ENCODE results near the gene HMCN1.

The HMCN1 gene

DNA sequence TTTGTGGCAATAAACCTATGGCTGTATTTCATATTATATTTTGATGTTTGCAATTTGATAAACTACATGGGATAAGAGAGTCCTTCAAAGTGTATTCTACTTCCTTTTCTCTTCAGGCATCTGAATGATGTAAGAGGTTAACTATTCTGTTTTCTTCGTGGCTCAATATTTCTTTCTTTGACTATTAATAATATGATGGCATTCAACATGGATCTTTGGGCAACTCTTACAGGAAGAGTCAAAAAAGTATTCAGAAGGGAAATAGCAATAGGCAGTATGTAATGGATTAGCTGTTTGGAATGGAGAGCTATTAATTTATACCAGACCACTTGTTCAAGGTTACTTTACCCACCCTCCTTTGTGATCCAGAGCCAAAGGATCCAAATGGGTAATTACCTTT lies 74.4 kb downstream of the HMCN1 start:
- no peak for DNase-seq

DNA sequence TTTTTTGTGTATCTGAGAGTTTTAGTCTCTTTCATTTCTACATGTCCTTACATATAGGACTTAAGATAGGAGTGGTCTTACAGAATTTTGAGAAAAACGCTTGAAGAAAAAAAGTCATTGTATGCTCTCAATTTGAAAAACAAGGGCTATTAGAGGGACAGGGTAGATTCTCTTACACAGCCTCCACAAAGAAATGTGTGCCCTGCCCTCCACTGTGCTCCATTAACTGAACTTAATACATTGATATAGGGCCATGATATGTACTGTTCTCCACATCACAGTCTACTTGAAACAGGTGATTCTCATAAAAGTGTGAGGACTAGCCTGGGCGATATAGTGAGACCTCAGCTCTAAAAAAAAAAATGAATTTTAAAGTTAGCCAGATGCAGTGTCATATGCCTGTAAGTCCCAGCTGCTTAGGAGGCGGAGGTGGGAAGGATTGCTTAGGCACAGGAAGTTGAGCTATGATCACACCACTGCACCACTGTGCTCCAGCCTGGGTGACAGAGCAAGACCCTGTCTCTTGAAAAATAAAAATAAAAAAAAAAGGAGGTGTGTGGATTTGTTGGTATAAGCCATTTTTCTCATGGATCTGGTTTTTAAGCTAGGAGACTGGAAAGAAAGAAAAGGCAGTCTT lies 77.0 kb downstream of the HMCN1 start:
- DNase-seq = no peak

DNA sequence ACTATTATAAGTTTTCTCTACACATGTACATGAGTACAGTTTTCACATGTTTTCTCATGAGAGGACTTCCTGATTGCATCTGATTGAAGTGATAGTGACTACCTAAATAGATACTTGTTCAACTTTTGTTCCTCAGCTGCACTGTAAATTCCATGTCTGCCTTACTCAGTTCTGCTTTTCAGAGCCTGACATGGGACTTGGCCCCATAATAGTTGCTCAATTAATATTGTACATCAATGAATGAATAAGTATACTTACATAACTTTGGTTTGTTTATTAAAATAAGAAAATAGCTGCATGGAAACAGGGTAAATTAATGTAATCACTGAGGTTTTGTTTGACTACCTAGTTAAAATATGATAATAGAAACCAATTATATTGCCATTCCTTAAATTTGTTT lies 78.7 kb downstream of the HMCN1 start:
- no peak for DNase-seq

DNA sequence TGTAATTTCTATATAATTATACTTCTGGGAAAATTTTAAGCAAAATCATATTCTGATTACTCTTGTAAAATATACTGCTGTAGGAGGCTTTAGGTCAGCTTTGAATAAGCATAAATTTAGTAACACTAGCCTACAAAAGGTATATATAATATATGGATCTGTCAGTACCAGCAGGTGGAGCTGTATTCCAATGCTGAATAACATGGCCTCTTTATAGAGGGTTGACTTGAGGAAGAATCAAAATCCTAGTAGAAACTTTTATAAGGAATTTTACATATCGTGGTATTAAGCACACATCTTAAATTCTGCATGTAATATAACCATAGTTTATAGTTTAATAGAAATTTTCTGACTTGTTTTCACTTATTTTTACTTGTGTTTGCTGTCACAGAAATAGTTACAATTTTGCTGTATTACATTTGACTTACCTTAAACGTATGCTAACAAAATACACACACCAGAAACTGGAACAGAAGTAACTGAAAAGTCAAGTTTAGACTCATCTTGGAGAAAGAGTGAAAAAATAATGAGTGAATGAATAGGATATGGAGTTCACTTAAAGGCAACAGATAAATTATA lies 79.3 kb downstream of the HMCN1 start:
- peak; percentile 78 for DNase-seq

DNA sequence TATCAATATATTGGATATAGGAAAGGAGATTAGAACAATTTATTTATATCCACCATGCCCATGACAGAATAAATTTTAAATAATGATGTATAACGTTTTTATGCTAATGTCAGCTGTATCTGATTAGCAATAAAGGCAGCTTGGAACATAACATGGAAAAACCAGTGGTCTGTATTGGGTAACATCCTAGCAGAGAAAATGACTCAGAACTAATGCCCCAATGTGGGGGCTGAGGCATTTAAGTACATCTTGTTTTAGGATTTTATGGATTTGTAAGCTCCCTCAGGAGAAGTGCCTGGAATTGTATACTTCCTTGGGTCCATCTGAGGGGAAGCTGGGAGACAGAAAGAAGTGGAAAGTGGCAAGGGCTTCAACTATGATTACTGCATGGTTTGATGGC lies 82.3 kb downstream of the HMCN1 start:
- no peak for DNase-seq

DNA sequence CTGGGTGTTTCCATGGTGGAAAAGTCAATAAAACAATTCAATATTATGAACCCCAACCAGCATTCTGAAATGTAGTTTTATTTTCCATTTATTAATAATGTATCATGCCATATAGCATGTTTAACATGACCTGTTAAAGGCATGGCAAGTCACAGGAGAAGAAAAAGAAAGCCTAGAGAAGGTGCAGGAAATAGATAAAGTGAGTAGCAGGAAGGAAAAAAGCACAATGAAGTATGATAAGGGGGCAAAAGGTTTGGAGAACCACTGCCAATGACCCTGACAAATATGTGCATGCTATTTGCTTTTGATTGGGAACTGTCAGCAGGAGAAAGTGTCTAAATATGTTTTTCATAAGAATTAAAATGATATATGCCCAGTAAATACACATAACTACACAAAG lies 85.6 kb downstream of the HMCN1 start:
- DNase-seq = peak; percentile 83

DNA sequence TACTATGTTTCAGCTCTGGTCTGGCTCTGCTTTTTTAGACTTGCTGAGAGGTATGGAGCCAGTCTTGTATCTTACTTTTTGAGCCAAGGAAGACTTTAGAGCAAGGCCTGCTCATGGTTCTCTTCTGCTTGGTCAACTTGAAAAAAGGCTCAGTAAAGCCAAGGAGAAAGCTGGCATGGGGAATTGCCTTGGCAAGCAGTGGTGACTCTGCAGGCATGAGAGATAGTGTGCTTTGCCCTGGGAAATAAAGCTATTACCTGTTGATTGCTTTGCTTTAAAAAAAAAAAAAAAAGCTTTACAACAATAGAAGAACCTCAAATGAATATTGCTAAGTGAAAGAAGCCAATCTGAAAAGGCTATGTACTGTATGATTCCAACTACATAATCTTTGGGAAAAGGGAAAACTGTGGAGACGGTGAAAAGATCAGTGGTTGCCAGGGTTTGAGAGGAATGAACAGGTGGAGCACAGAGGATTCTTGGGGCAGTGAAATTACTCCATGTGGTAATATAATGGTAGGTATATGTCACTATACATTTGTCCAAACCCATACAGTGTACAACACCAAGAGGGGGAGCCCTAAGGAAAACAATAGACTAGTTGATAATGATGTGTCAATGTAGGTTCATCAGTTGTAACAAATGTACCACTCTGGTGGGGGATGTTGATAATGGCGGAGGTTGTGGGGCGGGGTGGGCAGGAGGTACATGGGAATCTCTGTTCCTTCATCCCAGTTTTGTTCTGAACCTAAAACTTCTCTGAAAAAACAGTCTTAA lies 87.6 kb downstream of the HMCN1 start:
- peak; percentile 9 for DNase-seq

DNA sequence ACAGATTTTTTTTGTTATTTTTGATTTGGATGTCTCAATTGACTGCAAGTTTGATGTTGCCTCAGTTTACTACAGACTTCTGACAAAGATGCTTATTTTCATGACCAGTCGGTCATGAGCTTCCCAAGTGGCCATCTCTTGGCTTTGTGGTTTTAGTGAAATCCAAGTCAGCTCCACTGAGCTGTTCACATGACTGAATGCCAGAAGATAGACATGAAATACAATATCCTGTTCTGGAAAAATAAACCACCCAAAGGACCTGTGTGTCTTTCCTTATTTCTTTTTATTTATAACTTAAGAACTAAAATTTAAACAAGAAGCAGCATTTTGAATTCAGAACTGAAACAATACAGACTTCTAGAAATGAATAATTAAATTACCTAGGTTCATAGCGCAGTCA lies 89.3 kb downstream of the HMCN1 start:
- no peak for DNase-seq

DNA sequence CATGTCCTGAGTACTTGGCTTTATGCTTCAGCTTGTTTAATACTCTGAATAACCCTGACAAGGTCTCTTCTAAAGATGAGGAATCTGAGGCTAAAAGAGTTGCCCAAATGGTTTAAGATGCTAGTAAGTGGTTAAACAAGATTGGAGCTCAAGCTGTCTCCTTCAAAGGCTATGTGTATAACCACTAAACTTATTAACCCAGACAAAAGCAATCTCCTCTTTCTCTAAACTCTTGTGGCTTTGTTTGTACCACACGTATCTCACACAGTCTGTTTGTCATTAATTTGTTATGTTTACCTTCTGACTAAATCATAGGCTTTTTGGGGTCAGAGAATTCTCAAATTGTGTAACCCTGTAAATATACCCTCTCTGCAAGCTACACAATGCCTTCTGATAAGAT lies 89.9 kb downstream of the HMCN1 start:
- no peak for DNase-seq

DNA sequence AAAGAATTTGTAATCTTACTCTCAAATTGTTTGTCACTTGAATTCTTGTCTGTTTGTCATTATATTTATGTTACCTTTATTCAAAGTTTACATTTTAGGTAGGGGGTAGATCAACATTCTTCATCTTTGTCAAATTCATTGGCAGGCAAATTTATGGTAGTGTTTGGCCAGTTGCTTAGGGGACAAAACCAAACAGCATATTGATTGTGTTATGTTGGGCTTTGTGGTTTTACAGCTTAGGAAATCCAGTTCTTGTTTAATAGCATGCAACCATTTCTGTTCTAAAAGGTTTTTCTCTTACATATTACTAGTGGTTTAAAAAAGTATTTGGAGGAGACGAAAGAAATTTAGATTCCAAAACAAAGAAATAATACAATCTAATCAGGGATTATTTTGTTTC lies 91.4 kb downstream of the HMCN1 start:
- DNase-seq = no peak

DNA sequence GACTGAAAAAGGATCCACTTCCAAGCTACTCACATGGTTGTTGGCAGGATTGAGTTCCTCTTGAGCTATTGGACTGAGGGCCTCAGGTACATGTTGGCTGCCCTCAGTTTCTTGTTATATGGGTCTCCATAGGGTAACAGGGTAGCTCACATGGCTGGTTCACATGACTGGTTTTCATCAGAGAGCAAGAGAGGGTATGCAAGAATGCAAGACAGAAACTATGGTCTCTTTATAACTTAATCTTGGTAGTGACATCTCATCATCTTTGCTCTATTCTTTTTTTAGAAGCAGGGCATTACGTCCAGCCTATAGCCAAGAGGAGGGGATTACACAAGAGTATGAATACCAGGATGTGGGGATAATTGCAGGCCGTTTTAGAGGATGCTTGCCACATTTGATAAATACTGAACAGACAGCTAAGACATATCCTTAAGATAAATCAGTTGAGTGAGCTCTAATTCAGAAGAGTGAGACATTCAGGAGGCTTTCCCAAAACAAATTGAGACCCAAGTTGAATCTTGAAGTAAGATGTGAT lies 100.2 kb downstream of the HMCN1 start:
- no peak for DNase-seq

DNA sequence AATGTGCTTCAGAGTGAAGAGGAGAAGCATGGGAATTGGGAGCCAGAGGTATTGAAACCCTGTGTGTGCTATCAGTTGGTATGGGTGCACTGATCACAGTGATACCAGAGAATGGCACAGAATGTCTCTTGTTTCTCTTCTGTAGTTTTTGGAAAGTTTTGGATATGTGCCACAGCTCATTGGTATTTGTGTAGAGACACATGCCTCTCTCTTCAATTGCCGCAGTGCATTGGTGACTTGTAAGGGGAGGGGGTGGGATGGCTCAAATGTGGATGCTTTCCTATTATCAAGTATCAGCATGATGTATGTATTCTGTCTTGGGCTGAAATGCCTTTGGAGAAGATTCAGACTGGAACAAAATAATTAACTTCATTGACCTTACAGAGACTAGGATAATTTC lies 101.0 kb downstream of the HMCN1 start:
- DNase-seq = no peak

DNA sequence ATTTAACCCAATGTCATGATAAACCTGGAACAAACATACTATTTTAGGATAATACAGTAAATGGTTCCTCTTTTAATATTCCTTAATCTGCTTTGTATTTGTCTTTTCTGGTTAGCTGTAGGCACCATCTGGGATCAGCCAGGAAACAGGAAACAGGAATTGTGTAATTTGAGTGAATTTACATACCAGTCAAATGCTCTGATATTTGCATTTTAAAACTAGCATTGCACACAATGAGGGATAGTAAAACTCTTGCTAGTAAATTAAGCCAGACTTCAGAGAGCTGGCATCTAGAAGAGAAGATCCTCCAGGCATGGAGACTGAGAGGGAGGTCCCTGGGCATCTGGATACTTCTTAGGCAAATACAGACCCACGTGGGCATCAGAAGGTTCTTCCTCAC lies 103.5 kb downstream of the HMCN1 start:
- no peak for DNase-seq

DNA sequence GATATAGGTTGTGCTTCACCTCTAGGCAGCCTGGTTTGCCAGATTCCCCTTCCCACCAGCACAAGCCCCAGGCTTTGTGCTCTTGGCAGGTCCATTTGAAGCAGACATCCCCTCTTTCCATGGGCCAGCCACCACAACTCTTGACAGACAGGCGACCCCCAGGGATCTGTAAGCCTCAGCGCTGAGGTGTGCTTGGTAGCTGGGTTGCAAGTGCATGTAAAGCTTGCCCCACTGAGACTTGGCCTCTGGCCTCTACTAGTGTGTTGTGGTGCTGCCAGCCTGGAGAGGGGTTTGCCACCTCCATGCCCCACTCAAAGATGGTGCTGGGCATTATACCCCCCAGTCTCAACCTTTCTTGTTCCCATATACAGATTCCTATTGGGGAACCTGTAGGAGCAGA lies 103.9 kb downstream of the HMCN1 start:
- DNase-seq = no peak

DNA sequence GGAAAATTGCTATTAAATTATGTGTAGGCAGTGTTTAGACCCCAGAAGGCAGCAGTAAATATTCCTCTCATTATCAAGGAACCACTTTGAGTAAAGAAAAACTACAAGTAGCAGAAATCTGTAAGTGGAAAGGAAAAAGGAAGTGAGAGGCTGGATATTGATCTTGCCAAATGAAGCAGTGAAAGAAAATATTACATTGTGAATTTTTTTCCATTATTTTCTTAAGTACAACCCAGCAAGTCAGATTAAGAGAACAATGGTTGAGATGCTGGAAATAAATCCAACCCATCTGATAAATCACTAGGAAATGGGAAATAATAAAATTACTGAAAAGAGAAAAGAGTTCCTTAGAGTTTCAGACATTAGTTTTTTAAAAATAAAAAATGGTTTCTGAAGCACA lies 106.7 kb downstream of the HMCN1 start:
- DNase-seq = no peak

DNA sequence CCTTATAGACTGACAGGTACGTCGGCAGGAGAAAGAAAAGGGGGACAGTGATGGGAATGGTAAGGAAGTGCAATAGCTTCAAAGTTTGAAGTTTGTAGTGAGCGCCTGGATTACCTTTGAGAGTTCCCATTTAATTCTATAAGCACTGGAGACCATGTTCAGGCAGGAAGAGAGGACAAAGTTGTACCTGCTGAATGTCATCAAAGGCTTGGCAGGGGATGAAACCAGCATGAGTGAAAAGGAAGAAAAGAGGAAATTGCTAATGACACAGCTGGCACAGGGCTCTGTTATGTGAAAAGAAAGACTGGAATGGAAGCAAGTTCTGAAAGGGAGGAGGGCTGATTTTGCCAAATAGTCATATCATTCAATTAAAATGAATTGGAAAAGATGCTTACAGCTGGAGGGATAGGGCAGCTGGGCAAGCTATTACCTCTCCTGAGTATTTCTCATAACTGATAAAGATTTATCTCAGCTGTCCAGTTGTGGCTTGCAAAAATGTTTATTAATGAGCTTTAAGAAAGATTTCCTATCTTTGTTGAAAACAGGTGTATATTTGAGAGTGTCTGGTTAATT lies 109.2 kb downstream of the HMCN1 start:
- no peak for DNase-seq

DNA sequence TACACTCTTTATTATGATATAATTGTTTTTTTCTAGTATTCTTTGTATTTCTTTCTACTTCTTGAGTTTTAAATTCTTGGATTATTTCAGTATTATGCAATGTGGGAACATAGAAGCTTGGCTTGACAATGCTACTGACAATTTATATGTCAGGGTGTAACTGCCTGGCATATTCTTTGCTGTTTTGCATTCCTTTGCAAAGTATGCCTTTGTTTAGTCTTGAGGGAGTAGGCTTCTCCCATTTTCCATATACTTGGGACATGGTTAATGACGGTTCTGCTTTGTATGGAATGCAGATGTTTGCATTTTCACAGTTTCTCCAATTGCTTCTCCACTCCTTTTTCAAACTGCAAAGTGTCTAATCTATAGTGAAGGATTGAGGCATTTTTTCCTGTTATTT lies 109.8 kb downstream of the HMCN1 start:
- no peak for DNase-seq

DNA sequence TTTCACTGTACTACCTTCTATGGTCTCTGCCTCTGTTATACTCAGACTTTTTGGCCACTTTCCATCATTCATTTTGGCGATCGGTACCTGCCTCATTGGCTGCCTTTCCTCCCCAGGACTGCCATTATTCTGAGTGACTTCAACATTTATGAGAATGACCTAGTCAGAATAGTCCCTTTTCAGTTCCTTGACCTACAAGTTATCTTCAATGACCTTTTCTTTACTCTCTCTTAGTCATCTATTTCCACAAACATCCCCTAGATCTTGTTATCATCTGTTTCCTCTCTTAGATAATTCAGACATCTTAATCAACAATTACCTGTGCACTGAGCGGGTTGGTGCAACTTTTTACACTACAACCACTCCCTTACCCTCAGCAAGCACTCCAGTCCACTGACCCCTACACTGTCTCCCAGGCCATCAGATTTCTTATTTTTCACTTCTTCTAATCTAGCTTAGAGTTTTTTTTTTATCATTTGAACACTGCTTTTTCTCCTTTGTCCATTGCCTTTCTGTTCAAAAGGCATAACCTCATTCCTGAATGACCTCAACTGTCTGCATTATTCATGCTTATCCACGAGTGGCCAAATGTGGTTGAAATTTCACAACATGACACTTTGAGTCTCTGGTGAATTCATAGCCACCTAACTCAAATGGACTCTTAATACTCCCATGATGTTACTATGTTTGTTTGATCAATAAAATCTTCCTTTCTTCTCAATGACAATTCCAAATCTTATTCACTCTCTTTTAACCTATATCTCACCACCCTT lies 112.7 kb downstream of the HMCN1 start:
- no peak for DNase-seq

DNA sequence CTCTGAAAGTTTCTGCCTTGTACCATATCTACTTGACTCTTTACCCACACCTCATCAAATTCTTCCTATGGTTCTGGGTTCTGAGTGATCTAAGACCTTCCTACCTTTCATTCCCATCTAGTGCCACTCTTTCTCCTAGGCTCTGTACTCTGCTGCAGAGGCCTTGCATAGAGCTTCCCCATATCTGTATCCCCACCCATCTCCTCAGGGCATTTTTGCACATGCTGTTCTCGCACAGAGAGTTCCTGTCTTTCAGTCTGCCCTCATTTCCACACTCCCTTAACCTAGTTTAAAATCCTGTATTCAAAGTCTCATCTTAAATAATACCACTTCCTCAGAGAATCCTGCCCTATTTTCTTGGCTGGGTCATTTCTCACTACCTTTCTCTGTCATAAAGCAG lies 114.8 kb downstream of the HMCN1 start:
- DNase-seq = no peak

DNA sequence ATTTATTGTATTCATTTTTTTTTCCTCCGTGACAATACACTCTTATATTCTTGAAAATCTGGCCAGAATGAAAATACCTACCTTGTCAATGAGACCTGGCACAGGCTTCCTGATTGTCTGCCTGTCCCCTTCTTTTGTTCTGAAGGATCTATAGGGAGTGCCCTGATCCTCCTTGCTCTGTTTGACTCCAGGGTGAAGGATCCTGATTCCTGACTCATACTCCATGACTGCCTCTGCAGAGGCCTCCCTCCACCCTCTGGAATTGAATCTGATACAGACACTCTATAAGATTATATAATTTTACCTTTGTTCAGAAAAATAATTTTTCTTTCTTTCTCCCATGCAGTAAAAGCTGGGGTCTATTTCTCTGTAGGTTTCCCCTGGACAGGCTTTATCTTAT lies 116.2 kb downstream of the HMCN1 start:
- DNase-seq = no peak

DNA sequence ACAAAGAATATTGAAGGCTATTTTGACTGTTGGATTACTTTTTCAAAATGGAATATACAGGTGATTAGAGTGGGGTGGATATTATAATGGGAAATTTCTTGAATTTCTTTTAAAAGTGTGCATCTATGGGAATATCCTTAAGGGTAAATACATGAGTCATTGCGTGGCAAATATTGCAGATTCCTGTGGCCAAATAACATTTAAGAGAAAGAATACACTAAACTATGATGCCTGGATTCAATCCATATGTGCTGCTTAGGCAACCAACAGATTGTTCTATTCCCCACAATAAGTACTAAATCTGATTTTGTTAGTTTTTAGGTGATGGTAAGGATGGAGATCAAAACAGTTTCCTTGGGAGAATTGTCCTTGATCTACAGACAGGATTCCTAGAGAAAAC lies 119.5 kb downstream of the HMCN1 start:
- DNase-seq = no peak

DNA sequence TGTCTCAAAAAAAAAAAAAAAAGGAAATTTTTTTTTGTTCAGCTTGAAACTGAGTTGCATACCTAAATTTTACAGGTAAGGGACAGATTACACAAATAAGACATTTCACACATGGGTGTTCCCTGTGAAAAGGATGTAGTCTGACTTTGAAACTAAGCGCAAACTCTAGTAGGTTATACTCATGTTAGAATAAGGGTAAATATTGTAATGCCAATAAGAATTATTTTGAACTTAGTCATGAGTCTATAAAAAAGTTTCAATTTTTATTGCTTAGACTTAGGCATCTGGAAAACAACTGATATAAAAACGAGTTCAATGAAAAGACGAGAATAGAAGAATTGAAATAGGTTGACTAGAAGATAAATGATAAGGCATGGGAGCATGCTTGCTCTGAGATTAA lies 122.3 kb downstream of the HMCN1 start:
- no peak for DNase-seq

DNA sequence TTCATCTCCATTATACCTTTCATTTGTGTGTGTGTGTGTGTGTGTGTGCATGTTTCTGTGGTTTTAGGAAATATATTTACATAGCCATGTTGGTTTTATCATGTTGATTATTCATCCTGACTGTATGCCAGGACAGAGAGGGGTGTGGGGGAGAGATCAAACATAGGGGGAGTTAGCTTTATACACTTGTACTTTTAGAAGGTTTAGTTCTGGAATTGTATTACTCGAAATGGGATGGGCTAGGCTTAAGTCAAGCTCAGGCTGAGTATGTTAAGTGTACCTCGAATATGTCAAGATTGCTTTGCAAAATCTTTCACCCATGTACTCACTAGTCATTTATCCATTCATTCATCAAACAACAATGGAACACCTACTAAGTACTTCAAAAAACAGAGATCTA lies 123.3 kb downstream of the HMCN1 start:
- DNase-seq = no peak
